ENCODE measurements around the gene MTRR.

Gene MTRR

DNA sequence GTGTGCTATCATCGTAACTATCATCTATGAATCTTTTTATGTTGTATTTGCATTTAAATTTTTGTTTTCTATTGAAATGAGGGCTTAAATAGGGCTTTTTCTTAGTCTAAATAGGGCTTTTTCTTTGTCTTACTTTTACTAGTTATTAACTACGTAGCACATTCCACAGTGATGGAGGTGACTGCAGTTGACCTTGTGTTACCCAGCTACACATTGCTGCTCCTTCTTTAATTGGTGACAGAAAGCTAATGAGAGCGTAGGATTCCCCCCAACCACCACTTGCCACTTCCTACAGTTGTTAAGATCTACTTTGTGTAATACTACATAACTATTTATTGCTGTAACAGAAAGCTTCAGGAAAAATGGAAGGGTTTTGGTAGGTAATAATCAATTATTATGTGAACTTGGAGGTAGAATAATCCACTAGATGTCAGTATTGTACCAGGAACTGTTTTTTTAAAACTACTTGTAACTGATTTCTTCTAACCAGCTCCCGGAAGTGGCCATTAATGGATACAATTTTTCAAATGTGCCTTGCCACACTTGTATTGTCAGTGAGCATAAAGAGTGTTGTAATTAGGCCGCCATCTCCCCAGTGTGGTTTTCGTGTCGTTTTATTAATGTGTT lies 18.0 kb downstream of the MTRR start:
- no peak overlapping the region for H3K4me3 ChIP-seq (replicated peaks; ENCODE audit: low read depth, low read length)
- peak; percentile 71 for DNase-seq (ENCODE audit: low read depth)
- TF ChIP-seq, protein P1, sequence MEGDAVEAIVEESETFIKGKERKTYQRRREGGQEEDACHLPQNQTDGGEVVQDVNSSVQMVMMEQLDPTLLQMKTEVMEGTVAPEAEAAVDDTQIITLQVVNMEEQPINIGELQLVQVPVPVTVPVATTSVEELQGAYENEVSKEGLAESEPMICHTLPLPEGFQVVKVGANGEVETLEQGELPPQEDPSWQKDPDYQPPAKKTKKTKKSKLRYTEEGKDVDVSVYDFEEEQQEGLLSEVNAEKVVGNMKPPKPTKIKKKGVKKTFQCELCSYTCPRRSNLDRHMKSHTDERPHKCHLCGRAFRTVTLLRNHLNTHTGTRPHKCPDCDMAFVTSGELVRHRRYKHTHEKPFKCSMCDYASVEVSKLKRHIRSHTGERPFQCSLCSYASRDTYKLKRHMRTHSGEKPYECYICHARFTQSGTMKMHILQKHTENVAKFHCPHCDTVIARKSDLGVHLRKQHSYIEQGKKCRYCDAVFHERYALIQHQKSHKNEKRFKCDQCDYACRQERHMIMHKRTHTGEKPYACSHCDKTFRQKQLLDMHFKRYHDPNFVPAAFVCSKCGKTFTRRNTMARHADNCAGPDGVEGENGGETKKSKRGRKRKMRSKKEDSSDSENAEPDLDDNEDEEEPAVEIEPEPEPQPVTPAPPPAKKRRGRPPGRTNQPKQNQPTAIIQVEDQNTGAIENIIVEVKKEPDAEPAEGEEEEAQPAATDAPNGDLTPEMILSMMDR (IDR thresholded peaks at IDR 0.05; ENCODE audit: low read length, missing control alignments) = peak; percentile 53

DNA sequence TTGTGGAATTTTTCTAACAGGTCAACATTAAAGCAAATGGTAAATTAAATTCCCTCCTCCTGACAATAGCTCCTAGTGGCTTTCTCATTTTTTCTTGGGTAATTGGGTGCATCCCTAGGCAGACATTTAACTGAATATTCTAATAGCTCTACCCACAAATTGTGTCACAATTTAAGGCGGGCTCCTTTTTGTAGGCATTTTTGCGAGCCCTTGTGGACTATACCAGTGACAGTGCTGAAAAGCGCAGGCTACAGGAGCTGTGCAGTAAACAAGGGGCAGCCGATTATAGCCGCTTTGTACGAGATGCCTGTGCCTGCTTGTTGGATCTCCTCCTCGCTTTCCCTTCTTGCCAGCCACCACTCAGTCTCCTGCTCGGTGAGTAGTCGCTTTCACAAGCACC lies 20.0 kb downstream of the MTRR start:
- no peak for DNase-seq (ENCODE audit: low read depth)
- TF ChIP-seq, protein P1 (IDR thresholded peaks at IDR 0.05; ENCODE audit: low read length, missing control alignments) = no peak
- no peak overlapping the region for H3K4me3 ChIP-seq (replicated peaks; ENCODE audit: low read depth, low read length)

DNA sequence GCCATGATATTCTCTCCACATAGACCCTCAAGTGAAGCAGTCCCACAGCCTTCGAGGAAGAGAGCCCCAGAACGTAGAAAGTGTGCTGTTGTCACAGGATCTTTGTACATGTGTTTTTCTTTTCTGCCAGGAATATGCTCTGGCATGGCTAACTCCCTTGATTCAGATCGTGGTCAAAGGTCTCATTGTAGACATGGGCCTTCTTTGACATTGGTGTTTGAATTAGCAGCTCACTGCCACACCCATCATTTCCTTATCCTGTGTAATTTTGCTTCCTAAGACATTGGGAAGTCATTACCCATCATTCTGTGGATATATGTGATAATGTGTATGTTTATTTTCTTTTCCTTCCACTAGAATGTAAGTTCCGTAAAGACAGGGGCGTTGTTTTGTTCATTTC lies 25.5 kb downstream of the MTRR start:
- TF ChIP-seq, protein P1 (IDR thresholded peaks at IDR 0.05; ENCODE audit: low read length, missing control alignments) = no peak
- no peak overlapping the region for H3K4me3 ChIP-seq (replicated peaks; ENCODE audit: low read depth, low read length)
- no peak for DNase-seq (ENCODE audit: low read depth)

DNA sequence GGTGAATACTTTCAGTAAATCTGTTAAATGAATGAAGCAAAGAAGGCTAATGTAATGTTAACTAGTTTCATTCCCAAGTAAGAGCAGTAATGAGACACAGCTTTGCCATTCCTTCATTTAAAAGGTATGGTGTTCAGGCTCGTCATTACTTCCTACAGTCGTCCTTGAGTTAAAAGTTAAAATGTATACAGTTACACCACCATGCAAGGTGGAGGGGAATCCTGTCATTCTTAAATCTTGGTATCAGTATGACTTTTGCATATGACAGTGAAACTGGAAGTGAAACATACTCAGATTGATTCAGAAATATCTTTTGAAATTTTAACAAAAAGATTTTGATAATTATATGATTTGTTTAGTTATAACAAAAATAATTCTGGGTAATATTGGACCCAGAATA lies 25.9 kb downstream of the MTRR start:
- TF ChIP-seq, protein P1 (IDR thresholded peaks at IDR 0.05; ENCODE audit: low read length, missing control alignments) = no peak
- no peak for DNase-seq (ENCODE audit: low read depth)
- H3K4me3 ChIP-seq (replicated peaks; ENCODE audit: low read depth, low read length) = no peak overlapping the region

DNA sequence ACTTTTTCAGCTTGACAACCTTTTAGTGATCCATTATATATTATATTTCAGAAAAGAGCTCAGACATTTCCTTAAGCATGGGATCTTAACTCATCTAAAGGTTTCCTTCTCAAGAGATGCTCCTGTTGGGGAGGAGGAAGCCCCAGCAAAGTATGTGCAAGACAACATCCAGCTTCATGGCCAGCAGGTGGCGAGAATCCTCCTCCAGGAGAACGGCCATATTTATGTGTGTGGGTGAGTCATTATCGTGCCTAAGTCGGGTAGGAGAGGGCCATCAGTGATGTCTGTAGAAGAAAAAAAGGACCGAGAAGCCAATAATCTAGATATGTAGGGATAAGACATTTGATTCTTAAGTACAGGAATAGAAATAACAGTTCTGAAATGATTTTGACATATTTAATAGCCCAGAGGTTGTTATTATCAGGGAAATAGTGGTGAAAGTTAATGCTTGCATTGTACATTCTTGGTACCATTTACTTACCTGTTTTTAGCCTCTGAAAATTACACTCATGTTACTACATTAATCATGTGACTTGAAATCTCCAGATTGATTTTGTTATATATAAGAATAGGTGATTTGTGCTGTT lies 28.2 kb downstream of the MTRR start:
- TF ChIP-seq, protein P1 (IDR thresholded peaks at IDR 0.05; ENCODE audit: low read length, missing control alignments) = peak; percentile 8
- no peak overlapping the region for H3K4me3 ChIP-seq (replicated peaks; ENCODE audit: low read depth, low read length)
- peak; percentile 20 for DNase-seq (ENCODE audit: low read depth)

DNA sequence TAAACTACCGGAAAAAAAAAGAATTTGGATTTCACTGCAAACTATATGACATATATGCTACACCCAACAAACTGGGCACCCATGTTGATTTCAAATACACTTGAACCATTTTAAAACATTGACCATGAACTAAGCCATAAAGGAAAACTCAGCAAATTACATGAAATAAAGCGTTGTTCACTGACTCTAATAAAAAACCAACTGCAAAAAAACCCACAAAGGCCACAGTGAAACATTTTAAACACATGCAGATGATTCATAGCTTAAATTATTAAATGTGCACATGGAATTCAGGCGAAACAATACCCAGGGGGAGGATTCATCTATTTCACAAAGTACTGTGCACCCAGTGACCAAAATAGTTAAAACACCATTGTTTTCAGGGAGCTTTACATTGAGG lies 33.3 kb downstream of the MTRR start:
- TF ChIP-seq, protein P1 (IDR thresholded peaks at IDR 0.05; ENCODE audit: low read length, missing control alignments) = no peak
- peak; percentile 3 for DNase-seq (ENCODE audit: low read depth)
- H3K4me3 ChIP-seq (replicated peaks; ENCODE audit: low read depth, low read length) = no peak overlapping the region

Data from fibroblast of pulmonary artery (primary cell).